Panc1 (cell line): ENCODE data around the gene SAMD4A. TPM values are rescaled to one million over a fixed set of nuclear protein-coding genes. Genes with fewer than 3 reads are reported as not detected.

Source experiments
- ATAC-seq: fragments of 200-7000 bp; cut with Tn5 transposase; 2 replicates; pipeline ENCODE4 v1.9.1; 2020; ENCODE audit warnings: mild to moderate bottlenecking, moderate library complexity
- BruUV-seq: library from RNA; stranded (reverse); fragments of 400-500 nt; replicated peaks from 2 replicates; lab custom pipeline; 2021; lab: Mats Ljungman, UMichigan
- CTCF ChIA-PET: fragments of 300-600 bp; sonication (Branson Sonifier 250); formaldehyde crosslinking; loops from one replicate; lab custom pipeline; 2022; ENCODE audit warnings: antibody characterized with exemption; lab: Charles Lee
- POLR2A ChIA-PET: fragments of 300-600 bp; sonication (Branson Sonifier 250); formaldehyde crosslinking; loops from one replicate; lab custom pipeline; 2022; ENCODE audit warnings: antibody characterized with exemption; lab: Charles Lee
- DNase-seq: peaks from one replicate; pipeline ENCODE4 v3.0.0-alpha.2; 2010; ENCODE audit warnings: low read depth, low spot score
- H3K27ac ChIP-seq: 2 replicates; pipeline ENCODE4 v1.5.1; 2011; ENCODE audit warnings: mild to moderate bottlenecking, low read length, inconsistent platforms
- H3K27me3 ChIP-seq: fragments of 200-500 bp; sonication (Bioruptor generic); 2 replicates; pipeline ENCODE4 v1.6.0; 2014; ENCODE audit warnings: low read length, inconsistent platforms; ENCODE audit not compliant: control insufficient read depth, insufficient read depth
- H3K36me3 ChIP-seq: fragments of 200-500 bp; sonication (Bioruptor generic); 2 replicates; pipeline ENCODE4 v1.5.1; 2014; ENCODE audit warnings: inconsistent platforms, mild to moderate bottlenecking, low read length, moderate library complexity; ENCODE audit not compliant: control insufficient read depth, insufficient read depth
- H3K4me1 ChIP-seq: 2 replicates; pipeline ENCODE4 v1.5.1; 2011; ENCODE audit warnings: inconsistent platforms, mild to moderate bottlenecking, low read length, moderate library complexity; ENCODE audit not compliant: control insufficient read depth, insufficient read depth
- H3K4me3 ChIP-seq, 2 experiments: 2 replicates each; pipeline ENCODE4 v1.5.1; 2011 to 2012; ENCODE audit warnings: low read depth in 2 of 2, low read length in 2 of 2, mild to moderate bottlenecking in 2 of 2, inconsistent platforms in 1 of 2, moderate library complexity in 1 of 2
- H3K9me3 ChIP-seq: fragments of 200-500 bp; sonication (Bioruptor generic); 2 replicates; pipeline ENCODE4 v1.5.1; 2014; ENCODE audit warnings: low read depth, mild to moderate bottlenecking, inconsistent platforms, low read length, moderate library complexity; ENCODE audit not compliant: control insufficient read depth, insufficient read depth
- POLR2AphosphoS5 ChIP-seq: IDR thresholded peaks from 2 replicates; pipeline ENCODE4 v1.6.1; 2012; ENCODE audit warnings: mild to moderate bottlenecking, low read depth, low read length, moderate library complexity
- REST ChIP-seq, 2 experiments: IDR thresholded peaks; 2 replicates each; pipeline ENCODE4 v1.6.1; 2011 to 2012; ENCODE audit warnings: low read depth in 2 of 2, control low read depth in 1 of 2, low read length in 1 of 2, mild to moderate bottlenecking in 1 of 2, moderate library complexity in 1 of 2; ENCODE audit not compliant: insufficient read depth in 1 of 2
- SIN3A ChIP-seq: IDR thresholded peaks from 2 replicates; pipeline ENCODE4 v1.6.1; 2012; ENCODE audit warnings: low read depth, mild to moderate bottlenecking, low read length, moderate library complexity, borderline replicate concordance; ENCODE audit not compliant: insufficient read depth
- TCF7L2 ChIP-seq: IDR thresholded peaks from 2 replicates; pipeline ENCODE4 v1.6.1; 2011; ENCODE audit warnings: mild to moderate bottlenecking, low read depth, low read length, inconsistent platforms
- in situ Hi-C: cut with HindIII; loops from 2 replicates; pipeline ENCODE4 v1.10.0; 2016; ENCODE audit warnings: low sequenced_read_pairs, low pct_unique_long_range_greater_than_20kb
- intact Hi-C: fragments of 100-400 bp; cut with micrococcal nuclease; formaldehyde crosslinking; loops from one replicate; pipeline ENCODE4 v1.10.0; 2022; ENCODE audit not compliant: unreplicated experiment
- total RNA-seq: library from RNA; stranded (reverse); gene quantifications from one replicate; pipeline ENCODE4 v1.2.1, GENCODE V29; 2021; ENCODE audit not compliant: unreplicated experiment
- TF ChIP-seq, protein P1 (sequence below): fragments of 450-650 bp; IDR thresholded peaks from 2 replicates; pipeline ENCODE4 v1.5.1; 2017; ENCODE audit warnings: mild to moderate bottlenecking

The SAMD4A gene
- total RNA-seq, 1 experiment from 2014 or later, result 15.2 TPM

DNA sequence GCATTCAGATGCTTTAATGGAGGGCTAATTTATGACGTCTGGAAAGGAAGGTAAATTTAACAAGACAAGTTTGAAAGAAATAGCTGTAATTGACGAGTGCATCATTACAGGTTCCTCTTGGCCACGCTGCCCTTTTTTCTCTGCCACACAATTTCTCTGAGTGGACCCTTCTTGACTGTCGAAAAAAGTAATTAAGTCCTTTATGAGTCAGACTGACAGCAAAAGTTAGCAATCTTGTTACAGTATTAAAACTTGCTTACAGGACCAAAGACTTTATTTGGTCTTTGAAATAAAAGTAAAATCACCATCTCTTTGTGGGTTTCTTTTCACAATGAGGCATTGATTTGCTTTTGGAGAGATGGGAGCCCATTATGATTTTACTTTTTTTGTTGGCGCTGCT lies 42.6 kb downstream of the SAMD4A start:
- POLR2A ChIA-PET, result no interaction called here

DNA sequence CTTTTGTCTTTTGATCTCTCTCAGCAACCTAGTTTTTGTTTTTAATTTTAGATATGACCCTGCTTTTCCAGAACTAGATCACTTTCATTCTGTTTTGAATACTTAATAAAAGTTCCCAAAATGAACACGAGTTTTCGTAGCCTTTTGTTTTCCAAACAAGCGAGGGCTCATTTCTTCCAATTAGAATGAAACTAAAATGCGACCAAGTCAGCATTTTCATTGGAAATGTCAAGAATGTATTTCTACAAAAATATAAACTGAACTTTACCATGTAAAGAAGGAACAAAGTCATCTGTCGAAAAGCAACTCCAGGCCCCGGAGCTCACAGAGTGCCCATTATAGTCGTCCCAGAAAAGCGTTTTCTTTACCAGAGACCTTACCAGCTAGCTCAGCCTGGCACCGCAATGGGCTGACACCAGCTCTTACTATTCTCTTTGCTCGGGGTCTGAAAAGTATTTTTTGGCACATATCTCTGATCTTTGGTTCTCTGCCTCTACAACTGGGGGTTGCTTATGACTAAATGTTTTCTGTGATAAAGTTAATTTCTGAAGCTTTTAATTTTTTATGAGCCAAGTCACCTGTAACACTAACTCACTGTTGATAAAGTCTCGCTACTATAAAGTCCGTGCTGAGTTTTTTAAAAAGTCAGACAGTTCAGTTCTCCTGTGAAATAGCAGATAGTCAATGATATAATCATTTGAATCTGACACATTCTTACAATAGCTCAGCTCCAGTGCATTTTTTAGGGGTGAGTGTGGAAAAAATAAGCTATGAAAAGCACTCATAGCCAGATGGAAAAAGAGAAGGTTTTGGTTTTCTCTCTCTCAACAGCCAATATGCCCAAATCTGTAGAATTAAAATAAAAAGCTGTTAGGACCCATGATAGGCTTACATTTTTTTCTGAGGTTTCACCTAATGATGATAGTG lies 43.4 kb downstream of the SAMD4A start:
- Histone ChIP-seq H3K36me3 (no peaks in the 10 kb centered on the region), H3K4me1 (peaks cover 6% of the 10 kb centered on the region), H3K9me3 (no peaks in the 10 kb centered on the region), H3K27me3 (no peaks in the 10 kb centered on the region), H3K4me3 (no peak overlapping the region), H3K27ac (no peak overlapping the region)
- intact Hi-C loops, result no loop called here
- TF ChIP-seq TCF7L2 (no peak), REST (IDR thresholded peaks at IDR 0.05; ENCODE audit: insufficient read depth in 1 of 2, low read depth in 2 of 2, low read length in 1 of 2) (no peak), SIN3A (no peak), POLR2AphosphoS5 (no peak)
- TF ChIP-seq, protein P1, sequence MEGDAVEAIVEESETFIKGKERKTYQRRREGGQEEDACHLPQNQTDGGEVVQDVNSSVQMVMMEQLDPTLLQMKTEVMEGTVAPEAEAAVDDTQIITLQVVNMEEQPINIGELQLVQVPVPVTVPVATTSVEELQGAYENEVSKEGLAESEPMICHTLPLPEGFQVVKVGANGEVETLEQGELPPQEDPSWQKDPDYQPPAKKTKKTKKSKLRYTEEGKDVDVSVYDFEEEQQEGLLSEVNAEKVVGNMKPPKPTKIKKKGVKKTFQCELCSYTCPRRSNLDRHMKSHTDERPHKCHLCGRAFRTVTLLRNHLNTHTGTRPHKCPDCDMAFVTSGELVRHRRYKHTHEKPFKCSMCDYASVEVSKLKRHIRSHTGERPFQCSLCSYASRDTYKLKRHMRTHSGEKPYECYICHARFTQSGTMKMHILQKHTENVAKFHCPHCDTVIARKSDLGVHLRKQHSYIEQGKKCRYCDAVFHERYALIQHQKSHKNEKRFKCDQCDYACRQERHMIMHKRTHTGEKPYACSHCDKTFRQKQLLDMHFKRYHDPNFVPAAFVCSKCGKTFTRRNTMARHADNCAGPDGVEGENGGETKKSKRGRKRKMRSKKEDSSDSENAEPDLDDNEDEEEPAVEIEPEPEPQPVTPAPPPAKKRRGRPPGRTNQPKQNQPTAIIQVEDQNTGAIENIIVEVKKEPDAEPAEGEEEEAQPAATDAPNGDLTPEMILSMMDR, result no peak
- DNase-seq (no peak), ATAC-seq (no peak)
- BruUV-seq, result no TSS peak
- POLR2A ChIA-PET, result interaction anchor here (0.6 kb wide), 1 partner anchor 81 kb away, joined by 13 read pairs; no protein-coding TSS in a partner anchor
- CTCF ChIA-PET, result no interaction called here
- in situ Hi-C loops, result no loop called here

More for the DNA sequence above, 42.6 kb downstream of the SAMD4A start:
- no peak overlapping the region for H3K27ac ChIP-seq
- intact Hi-C loops, result no loop called here
- H3K36me3 ChIP-seq, result no peaks in the 10 kb centered on the region
- CTCF ChIA-PET, result no interaction called here
- no peak for DNase-seq
- no peak for ATAC-seq
- peaks cover 4% of the 10 kb centered on the region for H3K4me1 ChIP-seq
- no peaks in the 10 kb centered on the region for H3K9me3 ChIP-seq
- no TSS peak for BruUV-seq
- in situ Hi-C loops, result no loop called here
- no peak overlapping the region for H3K4me3 ChIP-seq
- no peaks in the 10 kb centered on the region for H3K27me3 ChIP-seq
- TF ChIP-seq TCF7L2 (no peak), SIN3A (no peak), REST (IDR thresholded peaks at IDR 0.05; ENCODE audit: insufficient read depth in 1 of 2, low read depth in 2 of 2, low read length in 1 of 2) (no peak), POLR2AphosphoS5 (no peak)
- TF ChIP-seq, protein P1, result no peak
